Neural progenitor cell (in vitro differentiated cells): Measurements from ENCODE around the gene MMD2.
A peak's percentile ranks its signal among the peaks of the same experiment; 100 is the strongest.

Source experiments
- EZH2 ChIP-seq: fragments of 200-600 bp; sonication (generic); IDR thresholded peaks from 2 replicates; pipeline ENCODE4 v1.6.1; 2017; ENCODE audit warnings: antibody characterized with exemption, mild to moderate bottlenecking, moderate library complexity
- TF ChIP-seq, protein P1 (sequence below): fragments of 200-600 bp; sonication (generic); IDR thresholded peaks from 2 replicates; pipeline ENCODE4 v1.5.1; 2017; ENCODE audit warnings: antibody characterized with exemption, mild to moderate bottlenecking

DNA sequence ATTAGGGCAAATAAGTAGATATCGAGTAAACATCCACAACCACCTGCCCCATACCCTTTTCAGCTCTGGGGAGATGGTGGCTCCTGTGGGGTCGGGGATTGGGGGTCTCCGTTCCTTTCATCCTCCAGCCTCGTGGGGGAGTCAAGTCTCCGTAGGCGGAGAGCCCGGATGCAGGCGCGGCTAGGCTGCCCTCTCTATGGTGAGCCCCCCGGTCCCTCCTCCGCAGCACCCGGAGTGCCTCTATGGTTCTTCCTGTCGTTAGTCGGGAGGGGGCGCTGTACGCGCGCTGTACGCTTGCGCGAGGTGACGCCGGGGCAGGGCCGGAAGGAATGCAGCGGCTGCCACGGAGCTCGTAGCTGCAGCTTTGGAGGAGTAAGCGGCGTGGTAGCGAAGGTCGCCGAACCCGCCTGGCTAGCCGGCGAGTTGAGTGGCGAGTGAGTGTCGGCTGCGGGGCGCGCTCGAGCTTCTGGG, 14.8 kb upstream of the MMD2 start:
- TF ChIP-seq, protein P1, sequence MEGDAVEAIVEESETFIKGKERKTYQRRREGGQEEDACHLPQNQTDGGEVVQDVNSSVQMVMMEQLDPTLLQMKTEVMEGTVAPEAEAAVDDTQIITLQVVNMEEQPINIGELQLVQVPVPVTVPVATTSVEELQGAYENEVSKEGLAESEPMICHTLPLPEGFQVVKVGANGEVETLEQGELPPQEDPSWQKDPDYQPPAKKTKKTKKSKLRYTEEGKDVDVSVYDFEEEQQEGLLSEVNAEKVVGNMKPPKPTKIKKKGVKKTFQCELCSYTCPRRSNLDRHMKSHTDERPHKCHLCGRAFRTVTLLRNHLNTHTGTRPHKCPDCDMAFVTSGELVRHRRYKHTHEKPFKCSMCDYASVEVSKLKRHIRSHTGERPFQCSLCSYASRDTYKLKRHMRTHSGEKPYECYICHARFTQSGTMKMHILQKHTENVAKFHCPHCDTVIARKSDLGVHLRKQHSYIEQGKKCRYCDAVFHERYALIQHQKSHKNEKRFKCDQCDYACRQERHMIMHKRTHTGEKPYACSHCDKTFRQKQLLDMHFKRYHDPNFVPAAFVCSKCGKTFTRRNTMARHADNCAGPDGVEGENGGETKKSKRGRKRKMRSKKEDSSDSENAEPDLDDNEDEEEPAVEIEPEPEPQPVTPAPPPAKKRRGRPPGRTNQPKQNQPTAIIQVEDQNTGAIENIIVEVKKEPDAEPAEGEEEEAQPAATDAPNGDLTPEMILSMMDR = peak; percentile 83
- TF ChIP-seq EZH2 = no peak
